Left ventricle myocardium inferior (tissue), 1 donor: ENCODE data around the gene MGMT. TPM values are rescaled to one million over a fixed set of nuclear protein-coding genes. Genes with fewer than 3 reads are reported as not detected.
A peak's percentile ranks its signal among the peaks of the same experiment; 100 is the strongest.

Experiments used
- DNase-seq: peaks from one replicate; pipeline ENCODE4 v3.0.0-alpha.2; 2020
- H3K27ac ChIP-seq: fragments of 200-600 bp; replicated peaks from 2 replicates; pipeline ENCODE4 v1.8.0; 2021
- H3K27me3 ChIP-seq: fragments of 200-600 bp; 2 replicates; pipeline ENCODE4 v1.8.0; 2021; ENCODE audit warnings: low read depth
- H3K36me3 ChIP-seq: fragments of 200-600 bp; 2 replicates; pipeline ENCODE4 v1.8.0; 2021
- H3K4me1 ChIP-seq: fragments of 200-600 bp; 2 replicates; pipeline ENCODE4 v1.8.0; 2021
- H3K4me3 ChIP-seq: fragments of 200-600 bp; 2 replicates; pipeline ENCODE4 v1.8.0; 2021; ENCODE audit warnings: mild to moderate bottlenecking, moderate library complexity
- H3K9me3 ChIP-seq: fragments of 200-600 bp; replicated peaks from 2 replicates; pipeline ENCODE4 v1.8.0; 2021
- CTCF ChIP-seq: fragments of 200-600 bp; IDR thresholded peaks from 2 replicates; pipeline ENCODE4 v1.8.0; 2021; ENCODE audit warnings: antibody characterized with exemption, mild to moderate bottlenecking, borderline replicate concordance
- intact Hi-C: fragments of 100-400 bp; cut with micrococcal nuclease; formaldehyde crosslinking; loops from one replicate; pipeline ENCODE4 v1.11.0; 2022
- long read RNA-seq: library from polyadenylated mRNA; unstranded; transcript quantifications from one replicate; pipeline ENCODE4 v2.0.0, GENCODE V29; 2021
- total RNA-seq: library from RNA; stranded (reverse); fragmentation: NEBNext Ultra II Directional; extraction: Animal tissue kit (Norgen Biotek cat#: 25700); gene quantifications from one replicate; pipeline ENCODE4 v1.2.1, GENCODE V29; 2021
- donor health status: DM: no; HTN: yes; CAD: no; lungs with severe emphysema.

MGMT gene
- total RNA-seq, result 15.4 TPM
- long read RNA-seq, transcript MGMT-201 (5 exons, 1,759 nt), result major isoform, 29 of 33 reads
- long read RNA-seq, partial matches to known transcripts, result 2 of 33 reads
- long read RNA-seq, other reads (novel, unspliced or antisense), result 2 of 33 reads

GRCh38 chr10:129466703-129467358 is at the start of gene MGMT:
Gene MGMT, plus strand, starts transcription at chr10:129467241.
- H3K4me3 ChIP-seq, result peak within 1 kb of the TSS; percentile 97
- H3K4me1 ChIP-seq, result peaks cover 22% of the 10 kb centered on the region
- H3K27me3 ChIP-seq, result no peaks in the 10 kb centered on the region
- no peaks in the 10 kb centered on the region for H3K9me3 ChIP-seq
- peak; percentile 97 for DNase-seq
- intact Hi-C loops, result no loop called here
- H3K36me3 ChIP-seq, result peaks cover 18% of the 10 kb centered on the region
- peak within 1 kb of the TSS; percentile 91 for H3K27ac ChIP-seq
- peak; percentile 9 for TF ChIP-seq CTCF

- no peaks in the 10 kb centered on the region for H3K9me3 ChIP-seq
- peak overlapping the region; percentile 21 for H3K4me3 ChIP-seq
- H3K27me3 ChIP-seq, result peaks cover 54% of the 10 kb centered on the region
- no peak for DNase-seq
- peak; percentile 40 for TF ChIP-seq CTCF
- H3K36me3 ChIP-seq, result no peaks in the 10 kb centered on the region
- intact Hi-C loops, result no loop called here
- H3K4me1 ChIP-seq, result peaks cover 16% of the 10 kb centered on the region
- peak overlapping the region; percentile 58 for H3K27ac ChIP-seq
These were observed 49.2 kb upstream of the MGMT start for GRCh38 chr10:129417870-129418269.

GRCh38 chr10:129418496-129419225 is 48.4 kb upstream of the MGMT start:
- no peak for DNase-seq
- Histone ChIP-seq H3K27ac (peak overlapping the region; percentile 58), H3K36me3 (no peaks in the 10 kb centered on the region), H3K4me3 (peak overlapping the region; percentile 21), H3K27me3 (peaks cover 51% of the 10 kb centered on the region), H3K9me3 (no peaks in the 10 kb centered on the region), H3K4me1 (peaks cover 16% of the 10 kb centered on the region)
- intact Hi-C loops, result no loop called here
- no peak for TF ChIP-seq CTCF

- intact Hi-C loops, result no loop called here
- H3K9me3 ChIP-seq, result no peaks in the 10 kb centered on the region
- DNase-seq, result no peak
- H3K4me1 ChIP-seq, result peaks cover 16% of the 10 kb centered on the region
- no peak for TF ChIP-seq CTCF
- no peak overlapping the region for H3K4me3 ChIP-seq
- H3K27me3 ChIP-seq, result peaks cover 44% of the 10 kb centered on the region
- H3K27ac ChIP-seq, result no peak overlapping the region
- no peaks in the 10 kb centered on the region for H3K36me3 ChIP-seq
These were observed 47.6 kb upstream of the MGMT start for GRCh38 chr10:129419397-129419796.

- Histone ChIP-seq H3K4me3 (no peak overlapping the region), H3K9me3 (no peaks in the 10 kb centered on the region), H3K27ac (no peak overlapping the region), H3K27me3 (peaks cover 25% of the 10 kb centered on the region), H3K4me1 (peaks cover 21% of the 10 kb centered on the region), H3K36me3 (no peaks in the 10 kb centered on the region)
- intact Hi-C loops, result no loop called here
- TF ChIP-seq CTCF, result no peak
- no peak for DNase-seq
These were observed 45.5 kb upstream of the MGMT start for GRCh38 chr10:129421399-129422010.
